Stimulated activated CD4-positive, alpha-beta T cell treated with anti-CD3 and anti-CD28 coated beads, Interleukin-15, amount 100 ng/mL, for 1 hour (primary cell): ENCODE results near the gene CYP2A6.
"Not testable (repeated sequence)": the region's sequence is repeated elsewhere in the genome, so short reads cannot be mapped to it uniquely, and the experiment has no call there.

Experiments used
- DNase-seq, 2 donors: peaks; one replicate each; pipeline ENCODE4 v3.0.0-alpha.2; 2020; ENCODE audit warnings: low read depth in 1 of 2, low spot score in 1 of 2

The CYP2A6 gene

GRCh38 chr19:40850277-40850676 lies at the start of gene CYP2A6:
Gene CYP2A6 (minus strand): TSS chr19:40850447. CDS start chr19:40850426, 21 bp downstream.
- not testable (repeated sequence) for DNase-seq

- not testable (repeated sequence) for DNase-seq
Observed at GRCh38 chr19:40899964-40900363, 49.7 kb upstream of the CYP2A6 start.

- DNase-seq = not testable (repeated sequence)
Observed at GRCh38 chr19:40896843-40897789, 46.9 kb upstream of the CYP2A6 start.

- no peak for DNase-seq
Observed at GRCh38 chr19:40896418-40896796, 46.2 kb upstream of the CYP2A6 start.

- DNase-seq = no peak
Observed at GRCh38 chr19:40893112-40893511, 42.9 kb upstream of the CYP2A6 start.

- DNase-seq = no peak
Observed at GRCh38 chr19:40889366-40889765, 39.1 kb upstream of the CYP2A6 start.

- DNase-seq = no peak
Observed at GRCh38 chr19:40888191-40888590, 37.9 kb upstream of the CYP2A6 start.

GRCh38 chr19:40884187-40884931 lies 34.1 kb upstream of the CYP2A6 start:
- not testable (repeated sequence) for DNase-seq

- not testable (repeated sequence) for DNase-seq
Observed at GRCh38 chr19:40882062-40882461, 31.8 kb upstream of the CYP2A6 start, which contains the start of gene CYP2A7. Gene CYP2A7 (minus strand): TSS chr19:40882231. CDS start chr19:40882210, 21 bp downstream.

- DNase-seq = not testable (repeated sequence)
Observed at GRCh38 chr19:40879349-40879748, 29.1 kb upstream of the CYP2A6 start.

GRCh38 chr19:40875526-40875951 lies 25.3 kb upstream of the CYP2A6 start:
- DNase-seq = peak; percentile 68 to 76

- DNase-seq = not testable (repeated sequence)
Observed at GRCh38 chr19:40874874-40875273, 24.6 kb upstream of the CYP2A6 start.

GRCh38 chr19:40873873-40874272 lies 23.6 kb upstream of the CYP2A6 start:
- DNase-seq = not testable (repeated sequence)

- DNase-seq = no peak
Observed at GRCh38 chr19:40872209-40872608, 22.0 kb upstream of the CYP2A6 start.

- DNase-seq = no peak
Observed at GRCh38 chr19:40867701-40868100, 17.5 kb upstream of the CYP2A6 start.

GRCh38 chr19:40864739-40865496 lies 14.7 kb upstream of the CYP2A6 start:
- not testable (repeated sequence) for DNase-seq

- no peak for DNase-seq
Observed at GRCh38 chr19:40862785-40863184, 12.5 kb upstream of the CYP2A6 start.

GRCh38 chr19:40862333-40862732 lies 12.1 kb upstream of the CYP2A6 start:
- no peak for DNase-seq

- no peak for DNase-seq
Observed at GRCh38 chr19:40858109-40858508, 7.9 kb upstream of the CYP2A6 start.

- not testable (repeated sequence) for DNase-seq
Observed at GRCh38 chr19:40852467-40853152, 2.4 kb upstream of the CYP2A6 start.
